Germinal center (tissue), 1 donor: Measurements from ENCODE around the gene FYN.
A peak's percentile ranks its signal among the peaks of the same experiment; 100 is the strongest.

Experiments used
- DNase-seq: peaks from one replicate; pipeline ENCODE4 v3.0.0; 2012; ENCODE audit warnings: mixed read lengths, low spot score

Gene FYN

DNA sequence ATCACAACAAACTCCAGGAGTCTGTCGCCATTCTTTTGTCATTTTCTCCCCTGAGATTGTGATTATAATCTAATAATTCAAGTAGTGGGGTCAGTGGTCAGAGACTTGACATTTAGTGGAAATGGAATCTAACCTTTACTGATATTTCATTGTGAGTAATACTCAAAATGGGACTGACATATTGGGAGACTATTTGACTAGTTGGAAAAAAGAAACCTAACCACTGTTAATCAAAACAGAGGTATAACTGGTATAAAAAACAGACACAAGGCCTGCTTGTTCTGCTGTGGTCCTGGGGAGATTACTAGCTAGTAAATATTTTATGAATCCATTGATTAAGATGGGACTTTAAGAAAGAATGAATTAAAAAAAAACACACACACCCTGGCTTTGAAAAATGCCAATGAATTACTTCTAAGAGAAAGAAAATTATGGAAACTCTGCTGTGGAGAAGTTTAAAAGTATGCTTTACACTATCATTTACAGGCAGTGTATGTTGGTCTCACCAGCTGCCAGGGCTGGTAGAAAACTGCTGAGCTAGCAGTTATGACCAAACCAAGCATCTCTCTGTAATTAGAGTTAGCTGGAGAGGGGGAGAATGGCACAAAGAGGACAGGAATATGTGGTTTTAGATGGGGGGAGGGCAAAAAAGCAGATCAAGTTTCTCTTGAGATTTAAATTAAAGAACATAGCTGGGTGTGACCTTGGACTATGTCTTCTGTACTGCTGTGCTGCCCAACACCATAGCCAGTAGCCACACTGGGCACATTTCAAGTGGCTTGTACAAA is 103.7 kb downstream of the FYN start:
- DNase-seq: no peak

DNA sequence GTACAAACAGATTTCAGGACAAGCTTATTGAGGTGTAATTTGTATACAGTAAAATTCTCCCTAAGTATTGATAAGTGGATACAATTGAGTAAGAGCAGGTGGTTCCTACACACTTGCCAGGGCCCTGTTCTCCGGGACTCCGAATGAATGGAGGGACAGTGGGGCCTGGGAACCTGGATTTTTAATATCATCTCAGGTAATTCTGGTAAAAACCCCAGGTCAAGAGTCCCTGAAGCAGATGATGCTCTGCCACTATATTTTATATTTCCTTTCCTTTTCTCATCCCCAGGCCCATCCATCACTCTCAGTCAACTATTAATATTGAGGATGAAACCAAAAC is 104.9 kb downstream of the FYN start:
- no peak for DNase-seq

DNA sequence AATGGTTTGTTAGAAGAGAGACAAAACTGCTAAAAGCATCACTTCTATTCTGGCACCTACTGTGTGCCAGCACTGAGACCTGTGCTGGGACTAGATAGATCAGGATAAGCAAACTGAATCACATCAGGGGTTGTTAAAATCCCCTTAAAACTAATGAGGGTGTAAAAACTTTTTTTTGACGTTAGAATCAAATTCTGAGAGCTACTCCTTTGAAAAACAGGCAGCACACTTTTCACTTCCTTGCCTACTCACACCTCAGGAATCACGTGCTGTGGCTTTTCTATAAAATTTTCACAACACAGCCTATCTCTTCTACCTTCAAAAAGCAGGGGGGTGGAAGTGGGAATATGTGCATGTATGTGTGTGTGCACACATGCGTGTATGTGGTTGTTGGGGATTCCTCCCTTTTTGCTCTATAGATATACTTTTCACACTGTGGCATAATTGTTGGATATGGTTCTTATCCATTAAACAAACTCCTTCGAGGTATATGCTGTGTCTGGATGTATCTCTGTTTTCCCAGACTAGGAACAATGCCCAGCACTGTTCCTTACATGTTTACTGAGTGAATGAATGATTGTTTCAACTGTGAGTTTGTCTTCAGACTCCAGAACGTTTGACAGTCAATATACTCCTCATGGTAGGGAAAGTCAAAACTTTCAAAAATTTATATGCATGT is 105.4 kb downstream of the FYN start:
- no peak for DNase-seq

DNA sequence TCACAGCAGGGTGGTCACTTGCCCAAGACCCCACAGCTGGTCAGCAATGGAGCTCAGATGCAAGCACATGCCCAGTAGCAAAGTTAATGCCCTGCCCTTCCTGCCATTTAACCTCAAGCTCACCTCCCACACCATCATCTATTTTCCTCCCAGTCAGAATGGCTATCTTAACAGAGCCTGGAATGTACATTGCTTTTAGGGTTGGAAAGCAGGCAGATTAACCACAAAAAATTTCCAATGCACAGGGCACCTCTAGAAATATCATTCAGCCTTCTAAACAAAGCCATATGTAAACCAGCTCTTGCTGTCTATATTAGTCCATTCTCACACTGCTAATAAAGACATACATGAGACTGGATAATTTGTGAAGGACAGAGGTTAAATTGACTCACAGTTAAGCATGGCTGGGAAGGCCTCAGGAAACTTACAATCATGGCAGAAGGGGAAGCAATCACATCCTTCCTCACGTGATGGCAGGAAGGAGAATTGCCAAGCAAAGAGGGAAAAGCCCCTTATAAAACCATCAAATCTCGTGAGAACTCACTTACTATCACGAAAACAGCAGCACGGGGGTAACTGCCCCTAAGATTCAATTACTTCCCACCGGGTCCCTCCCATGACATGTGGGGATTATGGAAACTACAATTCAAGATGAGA is 106.9 kb downstream of the FYN start:
- DNase-seq: no peak

DNA sequence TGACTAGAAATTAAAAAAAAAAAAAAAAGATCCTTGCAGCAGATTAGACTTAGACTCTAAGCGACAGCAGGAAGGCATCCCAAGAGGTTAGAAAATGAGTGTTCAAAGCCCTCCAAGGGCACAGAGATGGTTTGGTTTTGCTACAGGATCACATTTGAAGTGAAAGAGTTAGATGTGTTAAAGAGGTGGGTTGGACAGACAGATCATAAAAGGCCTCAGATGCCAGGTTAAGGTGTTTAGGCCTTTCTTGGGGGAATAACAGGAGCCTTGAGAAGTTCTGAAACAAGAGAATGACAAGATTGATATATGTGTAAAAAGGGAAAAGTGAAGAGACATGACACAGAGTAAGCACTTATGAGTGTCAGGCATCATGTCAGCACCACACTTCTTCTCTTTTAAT is 107.5 kb downstream of the FYN start:
- no peak for DNase-seq

DNA sequence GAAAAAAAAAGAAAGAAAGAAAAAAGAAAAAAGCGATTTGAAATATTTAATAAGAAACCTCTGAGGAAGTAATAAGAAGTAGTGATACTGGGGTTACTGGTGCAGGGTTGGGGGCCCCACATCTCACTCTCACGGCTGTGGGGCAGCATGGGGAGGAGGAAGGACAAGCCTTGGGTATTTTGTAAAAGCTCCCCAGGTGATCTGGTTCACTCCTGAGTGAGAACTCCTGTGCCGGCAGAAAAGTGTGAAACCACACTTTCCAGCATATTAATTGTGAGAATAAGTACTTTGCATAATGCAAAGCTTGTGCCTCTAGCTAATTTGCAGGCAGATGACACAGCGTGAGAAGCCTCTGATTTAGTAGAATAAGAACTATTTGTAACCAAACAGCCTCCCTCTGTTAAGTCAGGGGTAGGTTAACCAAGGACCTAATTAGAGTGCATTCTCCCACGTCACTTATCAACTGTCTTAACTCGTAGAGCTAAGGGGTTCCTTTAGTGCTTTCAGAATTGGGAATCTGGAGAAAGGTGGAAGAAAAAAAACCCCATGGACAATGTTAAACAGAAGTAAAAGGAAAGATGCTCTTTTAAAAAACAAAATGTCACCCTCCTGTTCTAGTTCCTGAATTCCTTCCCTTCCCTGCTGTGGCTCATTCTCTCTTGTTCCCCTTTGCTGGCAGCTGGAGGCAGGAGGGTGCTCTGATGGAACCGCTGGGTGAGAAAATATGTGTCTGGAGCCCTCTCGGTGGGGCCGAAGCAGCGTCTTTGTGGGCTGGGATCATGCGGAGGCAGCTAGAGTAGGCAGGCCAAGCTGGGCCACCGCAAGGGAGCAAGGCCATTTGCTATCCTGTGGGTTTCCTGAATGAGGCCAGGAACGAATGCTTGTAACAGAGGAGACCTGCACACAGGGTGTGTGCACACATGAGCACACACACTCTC is 108.7 kb downstream of the FYN start:
- peak; percentile 63 for DNase-seq

DNA sequence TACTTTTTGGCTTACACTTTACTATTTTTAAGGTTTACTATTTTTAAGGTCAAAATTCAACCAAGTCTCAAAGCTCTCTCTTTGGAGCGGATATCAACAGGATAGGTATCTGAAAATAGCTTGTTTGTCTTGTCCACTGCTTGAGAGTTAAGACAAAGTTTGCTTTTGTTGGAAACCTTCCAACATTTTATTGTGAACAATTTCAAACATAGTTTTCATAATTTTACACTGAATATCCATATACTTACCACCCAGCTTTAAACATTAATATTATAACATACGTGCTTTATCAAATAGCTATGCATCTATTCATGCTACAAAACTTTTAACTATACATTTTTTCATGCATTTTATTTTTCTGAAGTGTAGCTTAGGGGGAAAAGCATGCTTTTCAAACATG is 109.9 kb downstream of the FYN start:
- no peak for DNase-seq

DNA sequence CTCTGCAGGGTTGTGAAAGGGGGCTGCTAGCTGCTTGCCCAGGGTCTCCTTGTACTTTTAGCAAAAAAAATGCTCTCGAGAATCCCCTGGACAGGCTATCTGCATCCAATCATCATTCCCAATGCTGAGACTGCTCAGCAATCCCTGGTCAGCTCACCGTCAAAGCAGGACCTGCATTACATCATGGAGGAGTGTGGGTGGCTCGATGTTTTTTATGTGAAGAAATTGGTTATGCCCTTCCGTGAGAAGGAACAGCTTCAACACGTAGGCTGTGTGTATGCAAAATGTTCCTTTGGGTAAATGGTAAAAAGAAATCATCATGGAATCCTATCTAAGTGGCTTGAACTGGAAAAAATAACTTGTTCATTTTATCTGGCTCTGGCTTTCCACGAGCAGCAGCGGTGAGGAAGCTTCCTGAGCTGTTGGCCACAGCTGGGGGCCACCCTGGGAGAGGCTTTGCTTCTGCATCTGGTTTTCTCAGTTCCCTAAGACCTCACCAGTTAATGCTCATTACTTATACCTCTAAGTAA is 111.4 kb downstream of the FYN start:
- peak; percentile 48 for DNase-seq

DNA sequence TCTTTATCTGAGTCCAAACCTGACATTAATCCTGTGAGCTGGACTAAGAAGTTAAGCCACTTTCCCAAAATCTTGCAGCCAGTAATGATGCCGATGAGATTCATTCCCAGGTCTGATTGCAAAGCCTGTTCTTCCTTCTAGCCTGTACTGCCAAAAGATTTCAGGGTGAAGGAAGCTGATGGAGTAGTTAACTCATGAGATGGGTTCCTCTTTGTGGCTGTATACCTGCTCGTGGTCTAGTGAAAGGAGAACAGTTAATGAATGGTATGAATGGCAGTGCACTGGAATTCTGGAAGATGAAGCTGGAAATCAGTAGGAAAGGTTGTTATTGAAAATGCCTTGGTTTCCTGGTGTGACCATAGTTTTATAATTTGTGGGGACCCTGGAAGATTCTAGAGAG is 112.0 kb downstream of the FYN start:
- no peak for DNase-seq

DNA sequence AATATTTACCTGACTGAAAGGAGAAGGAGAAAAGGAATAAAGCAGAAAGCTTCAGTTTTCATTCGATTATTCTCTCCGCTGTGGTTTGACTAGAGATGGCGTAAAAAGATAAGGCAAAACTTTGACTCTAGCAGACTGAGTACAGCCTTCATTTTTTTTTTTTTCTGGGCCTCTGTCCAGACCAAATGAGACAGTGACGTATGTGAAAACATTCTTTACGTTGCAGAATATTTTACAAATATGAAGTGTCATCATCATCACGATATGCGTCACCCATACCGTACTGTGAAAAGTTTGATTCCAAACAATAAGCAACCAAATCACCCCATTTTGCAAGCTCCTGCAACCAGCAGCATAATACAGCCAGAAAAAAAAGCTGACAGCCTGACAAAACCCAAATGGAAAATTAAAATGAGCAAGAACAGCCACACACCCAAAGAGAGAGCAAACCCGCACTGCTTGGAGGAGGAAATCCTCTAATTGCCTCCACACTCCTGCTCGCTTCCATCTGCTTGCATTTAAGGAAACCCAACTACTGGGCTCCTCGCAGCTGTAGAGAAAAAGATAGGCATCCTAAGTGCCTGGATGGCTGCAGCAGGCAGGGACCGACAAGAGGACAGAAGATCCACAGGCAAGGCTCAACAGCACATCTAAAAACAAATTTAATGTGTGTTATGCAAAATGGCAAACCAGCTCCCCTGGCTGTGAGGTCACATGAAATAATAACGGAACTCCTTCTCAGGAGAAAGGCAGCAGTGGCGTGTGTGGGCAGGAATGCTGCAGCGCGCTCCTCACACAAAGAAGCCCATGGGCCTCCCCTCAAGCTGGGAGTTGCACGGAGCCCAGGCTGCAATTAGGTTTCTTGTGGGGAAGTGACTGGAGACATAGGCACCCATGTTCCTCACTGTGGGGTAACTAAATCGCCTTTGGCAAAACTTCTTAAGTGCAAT is 113.1 kb downstream of the FYN start:
- DNase-seq: no peak

DNA sequence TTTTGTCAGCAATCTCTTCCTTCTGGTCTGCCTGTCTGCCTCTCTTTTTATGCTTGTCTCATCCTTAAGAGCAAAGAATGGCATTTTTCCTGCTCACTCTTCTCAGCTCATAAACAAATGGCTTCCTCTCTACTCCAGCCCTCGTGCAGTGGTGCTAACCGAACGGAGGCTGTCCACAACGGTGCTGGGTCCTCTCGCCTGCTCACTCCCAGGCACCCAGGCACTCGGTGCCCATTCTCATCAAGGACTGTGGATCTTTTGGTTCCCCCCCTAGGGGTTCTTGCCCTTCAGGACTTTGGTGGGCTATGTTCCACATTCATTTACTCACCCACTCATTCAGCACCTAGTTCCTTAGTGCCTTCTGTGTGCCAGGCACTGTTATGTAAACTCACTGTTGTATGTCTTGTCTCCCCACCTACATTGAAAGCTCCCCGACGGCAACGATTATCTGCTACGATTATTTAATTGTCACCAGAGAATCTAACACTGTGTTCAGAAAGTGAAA is 113.9 kb downstream of the FYN start:
- no peak for DNase-seq

DNA sequence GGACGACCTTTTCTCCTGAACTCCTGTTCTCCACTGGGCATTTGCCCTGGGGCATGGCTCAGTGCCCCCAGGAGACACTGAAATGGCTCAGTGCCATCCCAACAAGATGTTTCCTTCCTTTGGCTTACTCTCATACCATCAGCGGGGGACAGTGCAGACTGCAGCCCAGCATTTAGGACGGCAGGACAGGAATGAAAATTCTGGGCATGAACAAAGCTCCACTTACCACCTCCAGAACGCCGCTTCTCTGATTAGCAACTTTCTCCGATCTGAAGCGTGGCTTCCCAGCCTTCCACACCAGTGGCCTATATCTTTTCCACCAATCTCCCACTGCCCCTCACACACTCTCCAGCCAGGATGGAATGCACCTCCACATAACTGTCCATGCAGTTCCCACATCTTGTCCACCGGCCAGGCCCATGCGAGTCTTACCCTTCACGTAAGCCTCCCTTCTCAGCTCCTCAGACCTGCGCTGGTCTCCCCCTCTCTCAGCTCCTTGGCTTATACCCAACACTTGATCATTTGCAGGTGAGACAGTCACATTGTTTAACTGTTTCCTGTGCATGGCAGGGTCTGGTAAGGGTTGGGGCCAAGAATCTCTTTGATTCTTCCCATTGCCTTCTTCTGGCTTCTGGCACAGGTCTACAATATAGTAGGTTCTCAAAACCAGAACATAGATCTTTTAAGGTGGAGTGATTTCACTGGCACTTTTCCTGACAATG is 114.5 kb downstream of the FYN start:
- no peak for DNase-seq

DNA sequence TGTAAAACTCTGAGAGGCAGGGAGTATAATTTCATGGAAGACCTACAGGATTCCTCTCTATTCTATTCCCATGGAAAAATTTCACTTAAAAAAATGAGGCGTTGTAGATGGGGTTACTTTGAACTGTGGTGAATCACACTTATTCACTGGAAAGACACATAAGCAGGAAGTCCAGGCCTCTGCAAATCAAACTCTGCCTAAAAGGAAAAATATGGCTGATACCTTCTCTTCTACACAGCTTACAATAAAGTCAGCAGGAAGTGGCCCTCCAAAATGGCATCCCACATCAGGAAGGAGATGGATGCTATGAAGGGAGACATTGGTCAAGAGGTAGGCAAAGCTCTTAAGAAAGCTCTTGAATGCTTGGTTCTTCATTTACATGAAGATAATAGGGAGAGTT is 115.9 kb downstream of the FYN start:
- DNase-seq: no peak

DNA sequence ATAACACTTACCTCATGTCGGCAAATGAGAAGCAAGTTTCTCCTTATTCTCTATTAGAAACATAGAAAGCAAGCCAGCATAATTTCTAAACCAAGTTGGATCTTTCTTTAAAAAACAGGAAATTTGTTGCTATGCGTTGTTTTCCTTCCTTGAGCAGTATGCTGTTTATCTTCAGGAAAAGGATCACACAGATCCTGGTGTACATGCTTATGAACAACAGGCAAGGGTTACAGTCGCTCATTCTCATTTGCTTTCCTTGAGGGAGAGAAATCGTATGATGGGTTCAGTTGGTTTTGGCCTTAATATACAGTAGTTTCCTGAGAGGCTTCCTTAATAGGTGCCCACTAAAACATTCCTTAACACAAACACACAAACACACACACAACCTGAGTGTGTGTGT is 118.8 kb downstream of the FYN start:
- DNase-seq: no peak

DNA sequence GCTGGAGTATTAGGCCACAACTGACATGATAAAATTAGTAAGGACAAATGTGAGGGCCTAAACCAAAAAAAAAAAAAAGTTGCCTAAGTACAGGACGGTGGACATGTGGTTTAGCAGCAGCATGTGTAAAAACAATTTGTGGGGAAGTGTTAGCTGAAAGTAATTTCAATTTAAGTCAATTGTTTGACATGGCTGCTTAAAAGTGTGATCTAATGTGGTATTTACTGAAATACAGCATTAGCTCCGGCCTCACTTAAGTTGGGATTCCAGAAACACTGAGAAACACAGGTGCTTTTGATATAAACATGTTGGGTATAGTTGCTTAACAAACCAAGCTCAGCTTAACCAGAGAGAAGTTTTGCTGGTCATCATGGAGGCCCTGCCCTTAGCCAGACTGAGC is 119.7 kb downstream of the FYN start:
- no peak for DNase-seq

DNA sequence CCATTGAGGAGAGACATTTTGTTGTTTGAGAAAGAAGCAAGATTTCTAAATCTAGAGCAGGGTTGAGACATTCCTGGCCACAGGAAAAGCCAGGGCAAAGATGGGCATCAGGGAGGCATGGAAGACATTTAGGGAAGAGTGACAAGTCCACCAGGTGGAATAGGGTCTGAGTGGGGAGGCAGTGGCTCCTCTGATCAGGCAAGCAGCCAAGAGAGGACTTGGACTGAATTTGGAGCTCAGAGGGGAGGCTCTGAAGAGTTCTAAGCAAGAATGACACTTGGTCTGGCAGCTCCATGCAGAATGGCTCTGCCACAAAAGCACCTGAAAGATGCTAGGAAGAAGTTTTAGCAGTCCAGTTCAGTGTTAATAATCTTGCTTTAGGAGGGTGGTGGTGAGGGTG is 120.8 kb downstream of the FYN start:
- no peak for DNase-seq

DNA sequence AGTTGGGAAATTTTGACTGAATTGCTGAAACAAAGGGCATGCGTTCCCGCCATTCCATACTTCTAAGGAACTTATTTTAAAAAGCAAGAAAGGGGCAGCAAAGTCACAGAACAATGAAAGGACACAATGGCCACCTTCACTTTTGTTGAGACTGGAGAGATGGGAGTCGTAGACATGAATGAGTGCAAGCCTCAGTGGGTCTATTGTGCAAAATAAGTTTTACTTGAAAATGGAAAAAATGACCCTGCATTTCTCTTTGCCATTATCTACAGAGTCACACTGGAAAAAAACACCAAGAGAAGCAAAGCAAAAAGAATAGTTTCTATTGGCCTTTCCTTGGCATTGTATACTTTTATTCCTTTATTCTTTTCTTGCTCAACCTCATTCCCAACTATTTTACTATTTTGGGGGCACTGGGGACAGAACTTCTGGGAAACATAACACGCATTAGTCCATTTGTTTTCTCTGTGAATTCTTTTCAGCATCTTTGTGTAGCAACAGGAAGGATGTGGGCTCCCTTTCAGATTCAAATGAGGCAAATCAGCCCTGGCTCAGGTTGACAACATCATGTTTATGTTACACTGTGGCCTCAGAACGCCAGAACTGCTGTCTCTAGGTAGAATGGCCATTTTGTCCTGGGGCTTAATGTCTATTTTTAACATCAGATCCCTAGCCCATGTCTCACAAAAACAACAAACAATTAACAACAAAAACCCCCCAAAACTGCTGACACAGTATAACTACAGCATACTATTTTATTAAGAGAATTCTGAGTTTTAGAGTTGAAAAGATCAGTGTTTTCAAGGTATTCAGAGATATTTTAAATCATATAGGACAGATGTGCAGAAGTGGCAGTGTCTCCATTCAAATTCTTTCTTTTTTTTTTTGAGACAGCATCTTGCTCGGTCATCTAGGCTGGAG is 122.2 kb downstream of the FYN start:
- peak; percentile 56 for DNase-seq

DNA sequence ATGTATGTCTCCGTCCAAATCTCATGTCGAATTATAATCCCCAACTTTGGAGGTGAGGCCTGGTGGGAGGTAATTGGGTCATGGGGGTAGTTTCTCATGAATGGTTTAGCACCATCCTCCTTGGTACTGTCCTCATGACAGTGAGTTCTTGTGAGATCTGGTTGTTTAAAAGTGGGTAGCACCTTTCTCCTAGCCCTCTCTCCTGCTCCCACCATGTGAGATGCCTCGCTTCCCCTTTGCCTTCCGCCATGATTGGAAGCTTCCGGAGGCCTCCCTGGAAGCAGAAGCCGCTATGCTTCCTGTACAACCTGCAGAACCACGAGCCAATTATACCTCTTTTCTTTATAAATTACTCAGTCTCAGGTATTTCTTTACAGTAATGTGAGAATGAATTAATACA is 123.1 kb downstream of the FYN start:
- DNase-seq: no peak

DNA sequence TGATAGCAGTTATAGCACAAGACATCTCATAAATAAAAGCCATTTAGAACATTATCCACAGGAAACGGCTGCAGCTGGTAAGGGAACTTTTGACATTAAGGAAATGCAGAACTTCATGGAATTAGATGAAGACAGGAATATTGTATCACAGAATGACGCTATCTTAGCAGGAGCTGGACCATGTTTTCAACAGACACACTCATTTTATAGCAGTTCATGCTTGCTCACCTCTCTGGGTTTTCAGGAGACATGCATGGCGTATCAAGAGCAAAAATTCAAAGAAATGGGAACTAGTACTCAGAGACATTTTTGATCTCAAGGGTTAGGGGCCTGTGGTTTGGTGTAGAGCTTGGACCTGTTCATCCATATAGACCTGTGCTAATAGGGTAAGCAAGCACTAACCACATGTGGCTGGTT is 125.0 kb downstream of the FYN start:
- DNase-seq: peak; percentile 56
